Measurements from ENCODE around the gene COA1. TPM values are rescaled to one million over a fixed set of nuclear protein-coding genes. Genes with fewer than 3 reads are reported as not detected.

COA1 gene
- total RNA-seq, 2 donors from 2014 or later: 24.8 to 45.1 TPM

- peak; percentile 63 for DNase-seq
- Histone ChIP-seq H3K4me3 (peak within 1 kb of the TSS; percentile 74), H3K4me1 (no peaks in the 10 kb centered on the region), H3K27me3 (no peaks in the 10 kb centered on the region), H3K36me3 (no peaks in the 10 kb centered on the region), H3K9me3 (no peaks in the 10 kb centered on the region), H3K27ac (peak within 1 kb of the TSS; percentile 78), H3K9ac (ENCODE audit: low read depth in 2 of 2, low read length in 2 of 2) (peak within 1 kb of the TSS; percentile 49 to 79)
- no peak for TF ChIP-seq CTCF (IDR thresholded peaks at IDR 0.05)
- intact Hi-C loops (cut with DNase I): no loop called here
Measured at GRCh38 chr7:43758029-43758821, 28.9 kb upstream of the COA1 start, which contains the start of gene BLVRA. TSS of gene BLVRA (plus strand) at chr7:43758680. CDS start at chr7:43771159, 12,479 bp downstream.

DNA sequence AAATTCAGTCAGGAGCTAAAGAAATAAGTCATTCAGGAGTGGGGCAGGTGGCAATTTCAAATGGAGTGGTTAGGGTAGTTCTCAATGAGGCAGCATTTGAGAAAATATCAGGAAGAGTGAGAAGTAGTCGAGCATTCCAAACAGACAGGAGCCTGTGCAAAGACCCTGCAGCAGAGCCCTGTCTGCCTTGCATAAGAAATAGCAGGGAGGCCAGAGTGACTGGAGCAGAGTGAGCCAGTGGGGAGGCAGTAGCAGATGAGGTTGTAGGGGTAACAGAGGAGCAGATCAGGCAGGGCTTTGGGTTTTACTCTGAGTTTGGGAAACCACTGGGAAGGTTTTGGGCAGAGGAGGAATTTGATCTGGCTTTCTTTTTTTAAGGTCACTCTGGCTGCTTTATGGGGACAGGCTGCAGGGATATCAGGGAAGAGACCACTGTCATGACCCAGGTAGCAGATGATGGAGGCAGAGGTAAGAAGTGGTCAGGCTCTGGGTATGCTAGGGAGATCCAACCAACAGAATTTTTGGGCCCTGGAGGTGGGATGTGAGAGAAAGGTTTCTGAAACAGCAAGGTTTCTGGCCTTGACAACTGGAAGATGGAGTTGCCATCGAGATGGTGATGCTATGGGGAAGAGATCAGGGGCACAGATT, 27.9 kb upstream of the COA1 start:
- Histone ChIP-seq H3K9ac (ENCODE audit: low read depth in 2 of 2, low read length in 2 of 2) (no peak overlapping the region), H3K27ac (no peak overlapping the region), H3K9me3 (no peaks in the 10 kb centered on the region), H3K4me3 (no peak overlapping the region), H3K27me3 (no peaks in the 10 kb centered on the region), H3K36me3 (no peaks in the 10 kb centered on the region), H3K4me1 (no peaks in the 10 kb centered on the region)
- intact Hi-C loops (cut with DNase I): no loop called here
- DNase-seq: peak; percentile 12
- no peak for TF ChIP-seq CTCF (IDR thresholded peaks at IDR 0.05)

DNA sequence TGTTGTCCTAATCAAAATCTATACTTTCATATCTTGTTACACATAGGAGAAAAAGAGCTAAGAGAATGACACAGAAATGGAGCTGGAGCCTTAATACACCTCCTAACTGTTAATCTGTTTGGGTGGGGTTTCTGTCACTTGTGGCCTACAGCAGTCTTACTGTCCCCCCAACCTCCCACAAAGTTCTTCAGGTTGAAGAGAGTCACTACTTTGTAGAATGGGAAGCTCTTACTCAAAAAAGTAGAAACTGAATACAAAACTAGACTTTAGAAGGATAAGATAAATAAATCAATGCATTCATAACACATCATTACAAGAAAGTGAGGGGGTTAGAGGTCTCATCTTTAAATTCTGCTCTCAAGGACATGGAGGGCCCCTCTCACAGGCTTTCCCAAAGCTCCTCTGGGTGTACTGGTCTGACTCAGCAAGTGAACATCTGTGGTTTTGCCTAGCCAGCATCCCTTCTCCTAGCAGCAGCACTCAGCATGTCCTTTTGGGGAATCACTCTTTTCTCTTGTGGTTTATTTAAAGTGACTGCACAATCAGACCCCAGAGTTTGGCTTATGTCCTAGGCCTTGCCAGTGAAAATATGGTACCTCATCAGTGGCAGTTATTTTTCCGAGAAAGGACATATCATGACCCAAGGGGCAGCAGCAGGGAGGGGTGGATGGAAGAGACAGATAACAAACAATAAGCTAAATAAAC, 27.2 kb upstream of the COA1 start:
- peak; percentile 16 for DNase-seq

DNA sequence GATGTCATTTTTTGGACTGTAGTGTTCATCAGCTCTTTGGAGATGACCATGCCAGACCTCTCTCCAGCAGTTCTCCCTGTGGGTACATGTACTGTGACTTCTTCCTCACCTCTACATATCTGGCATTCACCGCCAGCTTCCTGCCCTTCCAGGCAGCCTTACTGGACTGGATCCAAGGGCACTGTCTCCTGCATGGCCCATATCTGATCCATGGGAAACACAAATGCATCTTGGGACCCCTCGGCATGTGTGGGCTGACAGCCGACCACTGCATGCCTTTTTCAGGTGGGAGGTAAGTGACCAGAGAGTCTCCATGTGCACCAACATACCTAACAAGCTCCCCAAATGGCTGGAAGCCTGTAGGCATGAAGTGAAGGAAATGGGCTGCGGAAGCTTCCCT, 25.3 kb upstream of the COA1 start:
- Histone ChIP-seq H3K4me1 (no peaks in the 10 kb centered on the region), H3K27ac (no peak overlapping the region), H3K9me3 (no peaks in the 10 kb centered on the region), H3K27me3 (no peaks in the 10 kb centered on the region), H3K36me3 (no peaks in the 10 kb centered on the region), H3K9ac (ENCODE audit: low read depth in 2 of 2, low read length in 2 of 2) (no peak overlapping the region), H3K4me3 (no peak overlapping the region)
- no peak for DNase-seq
- intact Hi-C loops (cut with DNase I): no loop called here
- no peak for TF ChIP-seq CTCF (IDR thresholded peaks at IDR 0.05)

More for the DNA sequence above, 27.2 kb upstream of the COA1 start:
- TF ChIP-seq CTCF (IDR thresholded peaks at IDR 0.05): no peak
- Histone ChIP-seq H3K36me3 (no peaks in the 10 kb centered on the region), H3K4me1 (no peaks in the 10 kb centered on the region), H3K9me3 (no peaks in the 10 kb centered on the region), H3K4me3 (no peak overlapping the region), H3K9ac (ENCODE audit: low read depth in 2 of 2, low read length in 2 of 2) (no peak overlapping the region), H3K27ac (no peak overlapping the region), H3K27me3 (no peaks in the 10 kb centered on the region)
- intact Hi-C loops (cut with DNase I): no loop called here

DNA sequence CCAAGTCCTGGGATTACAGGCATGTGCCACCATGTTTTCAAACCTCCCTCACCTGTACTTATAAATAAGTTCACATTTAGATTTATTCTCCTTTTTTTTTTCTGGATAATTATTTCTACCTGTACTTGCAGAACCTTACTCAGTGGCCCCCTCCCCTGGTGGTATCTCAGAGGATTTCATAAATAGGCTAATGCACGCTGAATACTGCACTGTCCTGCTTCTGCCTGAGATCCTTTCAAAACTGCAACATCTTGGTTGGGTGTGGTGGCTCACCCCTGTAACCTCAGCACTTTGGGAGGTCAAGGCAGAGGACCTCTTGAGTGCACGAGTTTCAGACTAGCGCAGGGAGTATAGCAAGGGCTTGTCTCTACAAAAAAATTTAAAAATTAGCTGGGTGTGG, 24.5 kb upstream of the COA1 start:
- intact Hi-C loops (cut with DNase I): no loop called here
- no peaks in the 10 kb centered on the region for H3K4me1 ChIP-seq
- H3K36me3 ChIP-seq: no peaks in the 10 kb centered on the region
- no peaks in the 10 kb centered on the region for H3K27me3 ChIP-seq
- no peak overlapping the region for H3K27ac ChIP-seq
- no peak overlapping the region for H3K9ac ChIP-seq (ENCODE audit: low read depth in 2 of 2, low read length in 2 of 2)
- no peak for DNase-seq
- TF ChIP-seq CTCF (IDR thresholded peaks at IDR 0.05): no peak
- H3K9me3 ChIP-seq: no peaks in the 10 kb centered on the region
- no peak overlapping the region for H3K4me3 ChIP-seq

Measured in colonic mucosa (tissue), 4 donors.